Esophagus muscularis mucosa (tissue), 4 donors: ENCODE measurements around the gene ST8SIA3. TPM values are rescaled to one million over a fixed set of nuclear protein-coding genes. Genes with fewer than 3 reads are reported as not detected.
"Not testable (repeated sequence)": the region's sequence is repeated elsewhere in the genome, so short reads cannot be mapped to it uniquely, and the experiment has no call there.

ENCODE experiments used
- DNase-seq: peaks from one replicate; pipeline ENCODE4 v3.0.0-alpha.2; 2017; ENCODE audit errors: extremely low spot score
- H3K27ac ChIP-seq, 4 donors: fragments of 200-600 bp; sonication (generic); replicated peaks in 1 of 4; 1 replicate in 3 of 4; 2 replicates in 1 of 4; pipeline ENCODE4 v1.5.1; 2016 to 2019; ENCODE audit warnings: mild to moderate bottlenecking in 1 of 4
- H3K27me3 ChIP-seq, 4 donors: fragments of 200-600 bp; sonication (generic); one replicate each; pipeline versions ENCODE4 v1.5.1 to v1.6.0; 2016 to 2019
- H3K36me3 ChIP-seq, 4 donors: fragments of 200-600 bp; sonication (generic); one replicate each; pipeline ENCODE4 v1.5.1; 2016 to 2019
- H3K4me1 ChIP-seq, 4 donors: fragments of 200-600 bp; sonication (generic); one replicate each; pipeline ENCODE4 v1.5.1; 2016 to 2019
- H3K4me3 ChIP-seq, 4 donors: fragments of 200-600 bp; sonication (generic); 1 replicate in 2 of 4; 2 replicates in 2 of 4; pipeline ENCODE4 v1.5.1; 2016 to 2019; ENCODE audit warnings: mild to moderate bottlenecking in 4 of 4, moderate library complexity in 1 of 4
- H3K9me3 ChIP-seq, 4 donors: fragments of 200-600 bp; sonication (generic); 1 replicate in 3 of 4; 2 replicates in 1 of 4; pipeline ENCODE4 v1.5.1; 2016 to 2019
- CTCF ChIP-seq, 3 experiments: fragments of 200-600 bp in 2 of 3; fragments of 450-650 bp in 1 of 3; sonication (generic) in 2 of 3; IDR thresholded peaks; one replicate each; pipeline ENCODE4 v1.5.1; 2017 to 2019; ENCODE audit warnings: antibody characterized with exemption in 3 of 3, mild to moderate bottlenecking in 2 of 3, moderate library complexity in 1 of 3
- EP300 ChIP-seq: sonication (generic); formaldehyde crosslinking; IDR thresholded peaks from one replicate; pipeline ENCODE4 v1.6.1; 2017; ENCODE audit warnings: antibody characterized with exemption
- POLR2A ChIP-seq: fragments of 450-650 bp; IDR thresholded peaks from one replicate; pipeline ENCODE4 v1.6.1; 2017; ENCODE audit warnings: antibody characterized with exemption, moderate library complexity, mild to moderate bottlenecking, low read depth
- POLR2AphosphoS5 ChIP-seq, 2 donors: sonication (generic); formaldehyde crosslinking; IDR thresholded peaks; one replicate each; pipeline ENCODE4 v1.6.1; 2017; ENCODE audit warnings: antibody characterized with exemption in 2 of 2
- WGBS: methylation state at CpG from one replicate; pipeline ENCODE4 v1.1.5; 2018; 5-methylcytosine and 5-hydroxymethylcytosine counted together
- intact Hi-C: fragments of 100-400 bp; cut with DNase I; formaldehyde crosslinking; loops from one replicate; pipeline ENCODE4 v1.15.1; 2023
- total RNA-seq, 4 donors: library from RNA; depleted of rRNA; stranded (reverse); fragments of >200 nt; gene quantifications; one replicate each; pipeline versions ENCODE4 v1.1.0 to v1.2.1, GENCODE V29; 2016

Gene ST8SIA3
- total RNA-seq, 4 donors from 2014 or later: under 0.01 to 0.17 (median 0.06) TPM; not detected in 1

- intact Hi-C loops: no loop called here
- no peak for DNase-seq
- Histone ChIP-seq H3K4me3 (no peak overlapping the region), H3K27ac (no peak overlapping the region), H3K9me3 (peaks cover 0 to 5% (median 1%) of the 10 kb centered on the region in 4 donors), H3K27me3 (peaks cover 0 to 14% (median 0%) of the 10 kb centered on the region in 4 donors), H3K36me3 (no peaks in the 10 kb centered on the region), H3K4me1 (no peaks in the 10 kb centered on the region)
- TF ChIP-seq POLR2AphosphoS5 (IDR thresholded peaks at IDR 0.05) (no peak), POLR2A (no peak), CTCF (IDR thresholded peaks at IDR 0.05) (no peak), EP300 (no peak)
- WGBS: 51% methylated on average over 3 of the region's 3 CpGs
Observed at GRCh38 chr18:57390044-57390443, 37.7 kb downstream of the ST8SIA3 start.

- H3K27ac ChIP-seq, H3K4me3 ChIP-seq, H3K4me1 ChIP-seq, intact Hi-C loops, H3K36me3 ChIP-seq, DNase-seq: not testable (repeated sequence)
- WGBS: 100% methylated on average over 1 of the region's 1 CpG
- Histone ChIP-seq H3K9me3 (peaks cover 0 to 16% (median 8%) of the 10 kb centered on the region in 4 donors), H3K27me3 (peaks cover 0 to 12% (median 0%) of the 10 kb centered on the region in 4 donors)
Observed at GRCh38 chr18:57394749-57395148, 42.4 kb downstream of the ST8SIA3 start.

GRCh38 chr18:57396831-57397230 lies 44.5 kb downstream of the ST8SIA3 start:
- H3K27ac ChIP-seq, H3K27me3 ChIP-seq, H3K4me1 ChIP-seq, intact Hi-C loops, H3K36me3 ChIP-seq, H3K4me3 ChIP-seq, DNase-seq: not testable (repeated sequence)
- H3K9me3 ChIP-seq: peaks cover 0 to 16% (median 8%) of the 10 kb centered on the region in 4 donors
- 96% methylated on average over 7 of the region's 7 CpGs for WGBS

- intact Hi-C loops: no loop called here
- TF ChIP-seq POLR2AphosphoS5 (IDR thresholded peaks at IDR 0.05): no peak
- TF ChIP-seq POLR2A: no peak
- TF ChIP-seq EP300: no peak
- TF ChIP-seq CTCF (IDR thresholded peaks at IDR 0.05): no peak
- Histone ChIP-seq H3K4me1 (no peaks in the 10 kb centered on the region), H3K36me3 (no peaks in the 10 kb centered on the region), H3K4me3 (no peak overlapping the region), H3K27ac (no peak overlapping the region), H3K9me3 (peaks cover 0 to 16% (median 8%) of the 10 kb centered on the region in 4 donors), H3K27me3 (peaks cover 0 to 9% (median 0%) of the 10 kb centered on the region in 4 donors)
- WGBS: 81% methylated on average over 2 of the region's 2 CpGs
- no peak for DNase-seq
Observed at GRCh38 chr18:57397440-57398132, 45.2 kb downstream of the ST8SIA3 start.

GRCh38 chr18:57404345-57404744 lies 52.0 kb downstream of the ST8SIA3 start:
- Histone ChIP-seq H3K4me3 (no peak overlapping the region), H3K4me1 (no peaks in the 10 kb centered on the region), H3K27me3 (peaks cover 0 to 13% (median 0%) of the 10 kb centered on the region in 4 donors), H3K36me3 (no peaks in the 10 kb centered on the region), H3K9me3 (peaks cover 0 to 5% (median 0%) of the 10 kb centered on the region in 4 donors), H3K27ac (no peak overlapping the region)
- no peak for DNase-seq
- intact Hi-C loops: no loop called here
- TF ChIP-seq POLR2A (no peak), POLR2AphosphoS5 (IDR thresholded peaks at IDR 0.05) (no peak), EP300 (no peak), CTCF (IDR thresholded peaks at IDR 0.05) (no peak)

GRCh38 chr18:57409650-57410049 lies 57.3 kb downstream of the ST8SIA3 start:
- no peak for DNase-seq
- no peak overlapping the region for H3K27ac ChIP-seq
- no peaks in the 10 kb centered on the region for H3K36me3 ChIP-seq
- TF ChIP-seq CTCF (IDR thresholded peaks at IDR 0.05): no peak
- TF ChIP-seq POLR2AphosphoS5 (IDR thresholded peaks at IDR 0.05): no peak
- no peak for TF ChIP-seq EP300
- TF ChIP-seq POLR2A: no peak
- no peaks in the 10 kb centered on the region for H3K4me1 ChIP-seq
- peaks cover 0 to 10% (median 0%) of the 10 kb centered on the region in 4 donors for H3K9me3 ChIP-seq
- H3K4me3 ChIP-seq: no peak overlapping the region
- intact Hi-C loops: no loop called here
- H3K27me3 ChIP-seq: peaks cover 0 to 16% (median 0%) of the 10 kb centered on the region in 4 donors
